ENCODE results near the gene ADORA1. TPM values are rescaled to one million over a fixed set of nuclear protein-coding genes. Genes with fewer than 3 reads are reported as not detected.

Gene ADORA1
- polyA plus RNA-seq, 1 experiment, result 2.4 TPM

GRCh38 chr1:203173011-203173555 lies 45.6 kb downstream of the ADORA1 start:
- H3K4me3 ChIP-seq (ENCODE audit: low read depth, low read length), result no peak overlapping the region

GRCh38 chr1:203173566-203173965 lies 46.0 kb downstream of the ADORA1 start:
- no peak for TF ChIP-seq CTCF (IDR thresholded peaks at IDR 0.05; ENCODE audit: insufficient read depth, low read depth, low read length)
- ChIA-PET POLR2A (no interaction called here), CTCF (interaction anchor here (1.5 to 12.2 kb wide), 14 partner anchors 11 to 145 kb away, joined by 3 to 183 read pairs (median 18); partner anchors contain the start of genes ADORA1 and CHI3L1)
- H3K36me3 ChIP-seq (ENCODE audit: control insufficient read depth, insufficient read depth, low read length), result no peaks in the 10 kb centered on the region
- DNase-seq (ENCODE audit: low read depth), result no peak
- H3K27me3 ChIP-seq (ENCODE audit: control insufficient read depth, insufficient read depth, low read length), result no peaks in the 10 kb centered on the region
- H3K4me3 ChIP-seq (ENCODE audit: low read depth, low read length), result no peak overlapping the region

More at GRCh38 chr1:203173011-203173555, 45.6 kb downstream of the ADORA1 start:
- no peak for TF ChIP-seq CTCF (IDR thresholded peaks at IDR 0.05; ENCODE audit: insufficient read depth, low read depth, low read length)
- Histone ChIP-seq H3K36me3 (ENCODE audit: control insufficient read depth, insufficient read depth, low read length) (no peaks in the 10 kb centered on the region), H3K27me3 (ENCODE audit: control insufficient read depth, insufficient read depth, low read length) (no peaks in the 10 kb centered on the region)
- no peak for DNase-seq (ENCODE audit: low read depth)
- CTCF ChIA-PET, result interaction anchor here (0.7 to 12.2 kb wide), 24 partner anchors 11 to 144 kb away, joined by 3 to 183 read pairs (median 10); partner anchors contain the start of genes ADORA1 and CHI3L1
- POLR2A ChIA-PET, result no interaction called here

- H3K27me3 ChIP-seq (ENCODE audit: control insufficient read depth, insufficient read depth, low read length), result no peaks in the 10 kb centered on the region
- no peaks in the 10 kb centered on the region for H3K36me3 ChIP-seq (ENCODE audit: control insufficient read depth, insufficient read depth, low read length)
- no peak overlapping the region for H3K4me3 ChIP-seq (ENCODE audit: low read depth, low read length)
- no peak for DNase-seq (ENCODE audit: low read depth)
- TF ChIP-seq CTCF (IDR thresholded peaks at IDR 0.05; ENCODE audit: insufficient read depth, low read depth, low read length), result no peak
- ChIA-PET CTCF (interaction anchor here (1.9 to 12.2 kb wide), 6 partner anchors 11 to 135 kb away, joined by 6 to 183 read pairs (median 58); partner anchors contain the start of gene ADORA1), POLR2A (no interaction called here)
These were observed 46.9 kb downstream of the ADORA1 start for GRCh38 chr1:203174324-203174985.

- ChIA-PET POLR2A (no interaction called here), CTCF (interaction anchor here (1.1 to 12.2 kb wide), 7 partner anchors 9 to 135 kb away, joined by 3 to 183 read pairs (median 10); partner anchors contain the start of gene ADORA1)
- no peaks in the 10 kb centered on the region for H3K36me3 ChIP-seq (ENCODE audit: control insufficient read depth, insufficient read depth, low read length)
- no peak within 1 kb of the TSS for H3K4me3 ChIP-seq (ENCODE audit: low read depth, low read length)
- no peak for DNase-seq (ENCODE audit: low read depth)
- no peaks in the 10 kb centered on the region for H3K27me3 ChIP-seq (ENCODE audit: control insufficient read depth, insufficient read depth, low read length)
- TF ChIP-seq CTCF (IDR thresholded peaks at IDR 0.05; ENCODE audit: insufficient read depth, low read depth, low read length), result no peak
These were observed 47.8 kb downstream of the ADORA1 start, which contains the start of gene MYBPH for GRCh38 chr1:203175237-203175826. MYBPH (minus strand) TSS chr1:203175826; CDS start chr1:203175755, 71 bp downstream.

GRCh38 chr1:203175827-203176241 lies 48.3 kb downstream of the ADORA1 start:
- no peak for TF ChIP-seq CTCF (IDR thresholded peaks at IDR 0.05; ENCODE audit: insufficient read depth, low read depth, low read length)
- DNase-seq (ENCODE audit: low read depth), result no peak
- ChIA-PET CTCF (interaction anchor here (1.1 to 12.2 kb wide), 8 partner anchors 9 to 136 kb away, joined by 3 to 183 read pairs (median 8); partner anchors contain the start of gene ADORA1), POLR2A (no interaction called here)
- no peak overlapping the region for H3K4me3 ChIP-seq (ENCODE audit: low read depth, low read length)
- H3K27me3 ChIP-seq (ENCODE audit: control insufficient read depth, insufficient read depth, low read length), result no peaks in the 10 kb centered on the region
- no peaks in the 10 kb centered on the region for H3K36me3 ChIP-seq (ENCODE audit: control insufficient read depth, insufficient read depth, low read length)
